ENCODE results near the gene MTA2. TPM values are rescaled to one million over a fixed set of nuclear protein-coding genes. Genes with fewer than 3 reads are reported as not detected.
"Not testable (repeated sequence)": the region's sequence is repeated elsewhere in the genome, so short reads cannot be mapped to it uniquely, and the experiment has no call there.

The MTA2 gene
- 68.4 TPM for total RNA-seq
- long read RNA-seq, transcript MTA2-201 (18 exons, 3,058 nt): major isoform, 17 of 28 reads
- long read RNA-seq, partial matches to known transcripts: 7 of 28 reads
- long read RNA-seq, other reads (novel, unspliced or antisense): 2 of 28 reads

DNA sequence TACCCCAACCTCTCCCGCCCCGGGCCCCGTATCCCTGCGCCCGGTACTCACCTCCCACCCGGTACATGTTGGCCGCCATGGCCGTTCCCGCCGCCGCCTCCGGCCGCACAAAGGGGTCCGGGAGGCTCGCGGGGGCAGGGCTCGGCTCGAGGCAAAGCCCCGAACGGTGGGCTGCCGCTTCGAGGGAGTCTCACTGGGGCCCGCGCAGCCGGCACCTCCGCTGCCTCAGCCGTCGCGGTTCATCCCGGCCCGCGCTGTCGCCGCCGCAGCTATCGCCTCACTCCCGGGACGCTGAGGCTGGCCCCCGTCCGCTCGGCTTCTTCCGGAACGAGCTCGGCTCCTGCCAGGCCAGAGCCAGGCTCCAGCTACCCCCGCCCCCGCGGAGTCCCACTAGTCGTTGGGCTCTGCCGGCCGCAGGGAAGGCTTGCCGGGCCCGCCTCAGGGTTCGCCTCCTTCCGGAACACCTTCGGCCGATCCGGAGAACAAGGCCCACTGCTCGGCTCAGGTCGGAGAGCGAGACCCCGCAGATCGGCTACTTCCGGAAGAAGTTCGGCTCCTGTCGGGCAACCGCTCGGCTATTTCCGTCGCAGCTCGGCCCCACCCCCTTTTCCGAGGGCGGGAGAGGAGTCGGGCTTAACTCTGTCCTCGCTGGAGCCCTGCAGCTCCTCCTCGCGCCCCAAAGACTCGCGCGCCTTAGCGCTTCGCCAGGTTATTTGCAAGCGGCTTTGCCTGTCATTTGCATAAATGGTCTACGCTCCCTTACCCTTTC, at the start of gene MTA2:
TSS of gene MTA2 (minus strand) at position 494 of the 769 bp plus-strand sequence. CDS start at position 79, 415 bp downstream.
- ATAC-seq: peak; percentile 94
- Histone ChIP-seq H3K36me3 (peaks cover 58% of the 10 kb centered on the region), H3K4me1 (peaks cover 36% of the 10 kb centered on the region), H3K27me3 (ENCODE audit: low read depth) (no peaks in the 10 kb centered on the region), H3K9me3 (no peaks in the 10 kb centered on the region), H3K27ac (peak within 1 kb of the TSS; percentile 99), H3K4me3 (peak within 1 kb of the TSS; percentile 99)
- TF ChIP-seq CTCF (IDR thresholded peaks at IDR 0.05): no peak
- peak; percentile 98 for DNase-seq
- intact Hi-C loops (cut with DNase I): no loop called here

GRCh38 chr11:62650283-62650682, 48.6 kb upstream of the MTA2 start:
- H3K27me3 ChIP-seq (ENCODE audit: low read depth); H3K9me3 ChIP-seq; ATAC-seq; intact Hi-C loops (cut with DNase I); DNase-seq; H3K27ac ChIP-seq; H3K4me3 ChIP-seq: not testable (repeated sequence)
- H3K36me3 ChIP-seq: peaks cover 22% of the 10 kb centered on the region
- peaks cover 35% of the 10 kb centered on the region for H3K4me1 ChIP-seq

- Histone ChIP-seq H3K4me1 (peaks cover 43% of the 10 kb centered on the region), H3K4me3 (no peak overlapping the region)
Measured at GRCh38 chr11:62649486-62649885, 47.8 kb upstream of the MTA2 start.

DNA sequence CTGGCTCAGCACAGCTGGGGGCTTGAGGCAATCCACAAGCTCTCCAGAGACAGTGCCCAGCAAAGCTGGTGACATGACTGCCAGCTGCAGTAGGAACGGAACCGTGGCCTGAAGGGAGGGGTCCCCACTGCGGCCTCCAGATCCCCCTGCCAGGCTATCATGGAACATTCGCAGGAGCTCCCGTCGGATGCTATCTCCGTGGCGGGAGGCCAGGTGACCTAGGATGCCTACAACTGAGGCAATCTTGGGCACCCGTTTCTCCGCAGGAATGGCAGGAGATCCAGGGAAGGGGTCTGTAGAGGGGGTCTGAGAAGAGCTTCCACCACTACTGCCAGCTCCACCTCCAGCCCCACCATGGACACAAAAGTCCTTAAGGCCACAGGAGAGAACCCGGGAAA, 47.3 kb upstream of the MTA2 start:
- H3K27ac ChIP-seq: no peak overlapping the region
- TF ChIP-seq CTCF (IDR thresholded peaks at IDR 0.05): no peak
- peaks cover 31% of the 10 kb centered on the region for H3K36me3 ChIP-seq
- H3K9me3 ChIP-seq: no peaks in the 10 kb centered on the region
- no peak for DNase-seq
- H3K4me3 ChIP-seq: no peak overlapping the region
- intact Hi-C loops (cut with DNase I): no loop called here
- no peaks in the 10 kb centered on the region for H3K27me3 ChIP-seq (ENCODE audit: low read depth)
- peaks cover 44% of the 10 kb centered on the region for H3K4me1 ChIP-seq
- no peak for ATAC-seq

More at GRCh38 chr11:62649486-62649885, 47.8 kb upstream of the MTA2 start:
- H3K27me3 ChIP-seq (ENCODE audit: low read depth): no peaks in the 10 kb centered on the region
- H3K36me3 ChIP-seq: peaks cover 26% of the 10 kb centered on the region
- no peak overlapping the region for H3K27ac ChIP-seq
- intact Hi-C loops (cut with DNase I): no loop called here
- DNase-seq: no peak
- TF ChIP-seq CTCF (IDR thresholded peaks at IDR 0.05): no peak
- H3K9me3 ChIP-seq: no peaks in the 10 kb centered on the region
- ATAC-seq: no peak

- intact Hi-C loops (cut with DNase I): no loop called here
- no peak for TF ChIP-seq CTCF (IDR thresholded peaks at IDR 0.05)
- H3K4me1 ChIP-seq: peaks cover 44% of the 10 kb centered on the region
- DNase-seq (no peak), ATAC-seq (no peak)
- H3K27me3 ChIP-seq (ENCODE audit: low read depth): no peaks in the 10 kb centered on the region
- H3K9me3 ChIP-seq: no peaks in the 10 kb centered on the region
- H3K36me3 ChIP-seq: peaks cover 37% of the 10 kb centered on the region
- H3K27ac ChIP-seq: no peak overlapping the region
- no peak overlapping the region for H3K4me3 ChIP-seq
Measured at GRCh38 chr11:62648185-62648966, 46.7 kb upstream of the MTA2 start.

All from lower lobe of right lung (tissue), 2 donors.